HepG2 (cell line): ENCODE data around the gene LRP1B. TPM values are rescaled to one million over a fixed set of nuclear protein-coding genes. Genes with fewer than 3 reads are reported as not detected.
A peak's percentile ranks its signal among the peaks of the same experiment; 100 is the strongest.

Source experiments
- ATAC-seq: fragments of 200-7000 bp; cut with Tn5 transposase; 3 replicates; pipeline ENCODE4 v1.9.1; 2020; ENCODE audit warnings: mild to moderate bottlenecking, moderate library complexity
- BruUV-seq: library from RNA; stranded (reverse); fragments of 400-500 nt; replicated peaks from 2 replicates; lab custom pipeline; 2021; lab: Mats Ljungman, UMichigan
- CTCF ChIA-PET: fragments of 300-600 bp; formaldehyde crosslinking; extraction: SDS; loops from one replicate; lab custom pipeline; 2021; ENCODE audit warnings: low total read pairs, inconsistent platforms, low intra/inter-chr PET ratio; lab: Yijun Ruan, JAX
- POLR2A ChIA-PET: fragments of 350-600 bp; sonication (Branson Sonifier 250); formaldehyde crosslinking; loops from one replicate; lab custom pipeline; 2020; ENCODE audit warnings: antibody characterized with exemption, inconsistent platforms; lab: Yijun Ruan, JAX
- DNase-seq: peaks from one replicate; pipeline ENCODE4 v3.0.0-alpha.2; 2015; ENCODE audit warnings: low spot score
- FAIRE-seq: peaks from 3 replicates; lab custom pipeline; 2011; peaks lifted over from hg19 to GRCh38; lab: Jason Lieb, UNC
- H2AFZ ChIP-seq: one replicate; pipeline ENCODE4 v1.6.1; 2011; ENCODE audit warnings: low read length, inconsistent platforms
- H3K27ac ChIP-seq: fragments of 300-600 bp; 3 replicates; pipeline ENCODE4 v1.8.0; 2011; ENCODE audit warnings: mixed run types, mild to moderate bottlenecking, mixed read lengths, low read length, inconsistent platforms; ENCODE audit not compliant: insufficient read depth; ENCODE audit errors: extremely low read length
- H3K27me3 ChIP-seq, 2 experiments: fragments of 200-600 bp in 1 of 2; 2 replicates in 1 of 2; 3 replicates in 1 of 2; pipeline versions ENCODE4 v1.6.0 to v1.8.0; 2011; ENCODE audit warnings: low read length in 2 of 2, mild to moderate bottlenecking in 2 of 2, moderate library complexity in 2 of 2, inconsistent platforms in 1 of 2; ENCODE audit not compliant: insufficient read depth in 2 of 2, control insufficient read depth in 1 of 2
- H3K36me3 ChIP-seq, 2 experiments: fragments of 200-600 bp in 1 of 2; replicated peaks in 1 of 2; 2 replicates in 1 of 2; 3 replicates in 1 of 2; pipeline versions ENCODE4 v1.5.1 to v1.8.0; 2011; ENCODE audit warnings: low read length in 2 of 2, inconsistent platforms in 1 of 2; ENCODE audit not compliant: insufficient read depth in 2 of 2, control insufficient read depth in 1 of 2
- H3K4me1 ChIP-seq: 2 replicates; pipeline ENCODE4 v1.5.1; 2012; ENCODE audit warnings: low read length, inconsistent platforms; ENCODE audit not compliant: insufficient read depth
- H3K4me2 ChIP-seq: 2 replicates; pipeline ENCODE4 v1.6.0; 2011; ENCODE audit warnings: low read depth, low read length, inconsistent platforms
- H3K4me3 ChIP-seq, 3 experiments: fragments of 200-600 bp in 1 of 3; sonication (generic), shearing (Covaris generic) in 1 of 3; replicated peaks in 1 of 3; 2 replicates each; pipeline ENCODE4 v1.5.1; 2011 to 2016; ENCODE audit warnings: low read length in 3 of 3, inconsistent platforms in 2 of 3, low read depth in 2 of 3, mild to moderate bottlenecking in 2 of 3, control low read depth in 1 of 3, mixed read lengths in 1 of 3; ENCODE audit not compliant: insufficient read depth in 1 of 3
- H3K79me2 ChIP-seq: one replicate; pipeline ENCODE4 v1.6.1; 2011; ENCODE audit warnings: low read length, inconsistent platforms; ENCODE audit not compliant: insufficient read depth
- H3K9ac ChIP-seq: 2 replicates; pipeline ENCODE4 v1.6.0; 2011; ENCODE audit warnings: mild to moderate bottlenecking, low read depth, low read length, inconsistent platforms; ENCODE audit not compliant: insufficient read depth
- H3K9me3 ChIP-seq: 2 replicates; pipeline ENCODE4 v1.5.1; 2012; ENCODE audit warnings: mild to moderate bottlenecking, low read length
- H4K20me1 ChIP-seq: 2 replicates; pipeline ENCODE4 v1.6.0; 2011; ENCODE audit warnings: inconsistent platforms, mild to moderate bottlenecking, low read length, moderate library complexity; ENCODE audit not compliant: insufficient read depth
- CEBPB ChIP-seq: IDR thresholded peaks from 2 replicates; pipeline ENCODE4 v1.6.1; 2011; ENCODE audit warnings: low read depth, low read length, improper control_type of control experiment, borderline replicate concordance
- HOXA7 ChIP-seq: sonication (generic); formaldehyde crosslinking; IDR thresholded peaks from 2 replicates; pipeline ENCODE4 v1.8.1; 2022; ENCODE audit warnings: mild to moderate bottlenecking, missing genetic modification reagents, moderate library complexity
- MAFF ChIP-seq: IDR thresholded peaks from 2 replicates; pipeline ENCODE4 v1.6.1; 2011; ENCODE audit warnings: low read depth, low read length, improper control_type of control experiment
- MAFK ChIP-seq, 2 experiments: IDR thresholded peaks in 1 of 2; conservative IDR thresholded peaks in 1 of 2; 2 replicates each; pipeline ENCODE4 v1.6.1; 2011; ENCODE audit warnings: improper control_type of control experiment in 2 of 2, low read length in 2 of 2
- TEF ChIP-seq: sonication (generic); formaldehyde crosslinking; IDR thresholded peaks from 2 replicates; pipeline ENCODE4 v1.5.0; 2020; ENCODE audit warnings: missing genetic modification reagents
- ZFP36 ChIP-seq: fragments of 150-350 bp; IDR thresholded peaks from 2 replicates; pipeline ENCODE4 v1.6.1; 2018; ENCODE audit warnings: borderline replicate concordance, low read length, low read depth; ENCODE audit not compliant: partially characterized antibody
- ZNF414 ChIP-seq: sonication (generic); formaldehyde crosslinking; IDR thresholded peaks from 2 replicates; pipeline ENCODE4 v1.5.0; 2020; ENCODE audit warnings: missing genetic modification reagents
- ZNF460 ChIP-seq: sonication (generic); formaldehyde crosslinking; IDR thresholded peaks from 2 replicates; pipeline ENCODE4 v1.5.1; 2020; ENCODE audit warnings: missing genetic modification reagents, mild to moderate bottlenecking, borderline replicate concordance
- WGBS: methylation state at CpG from one replicate; pipeline ENCODE4 v1.1.6; 2017; ENCODE audit warnings: low lambda C conversion rate; 5-methylcytosine and 5-hydroxymethylcytosine counted together
- in situ Hi-C: cut with HindIII; loops from 2 replicates; pipeline ENCODE4 v1.10.0; 2017; ENCODE audit warnings: low pct_unique_long_range_greater_than_20kb; ENCODE audit not compliant: extremely low pct_ligation_motif_present
- intact Hi-C: fragments of 100-400 bp; cut with micrococcal nuclease; formaldehyde crosslinking; loops from one replicate; pipeline ENCODE4 v1.10.0; 2022; ENCODE audit not compliant: unreplicated experiment
- polyA plus RNA-seq, 8 experiments: library from polyadenylated mRNA; depleted of rRNA in 3 of 8; stranded (reverse) in 7 of 8; unstranded in 1 of 8; fragments of >200 nt; fragmentation: Illumina TruSeq in 4 of 8; extraction: Trizol in 4 of 8; gene quantifications; 2 replicates each; pipeline versions ENCODE4 v1.2.1 to v1.2.3, GENCODE V29; 2011 to 2016; ENCODE audit warnings: low read depth in 4 of 8, missing spikeins in 1 of 8, mixed read lengths in 1 of 8; ENCODE audit not compliant: insufficient read depth in 1 of 8
- total RNA-seq, 5 experiments: library from RNA; depleted of rRNA; stranded (reverse); fragments of >200 nt; fragmentation: Illumina TruSeq; extraction: Trizol; gene quantifications; 2 replicates each; pipeline ENCODE4 v1.2.3, GENCODE V29; 2016; ENCODE audit warnings: low read depth in 1 of 5

The LRP1B gene
- total and polyA plus RNA-seq, 2 of the 13 experiments (the other 11 are each of a cell fraction or from before 2014, with no cell fraction given) = 0.04 TPM; not detected in 1

DNA sequence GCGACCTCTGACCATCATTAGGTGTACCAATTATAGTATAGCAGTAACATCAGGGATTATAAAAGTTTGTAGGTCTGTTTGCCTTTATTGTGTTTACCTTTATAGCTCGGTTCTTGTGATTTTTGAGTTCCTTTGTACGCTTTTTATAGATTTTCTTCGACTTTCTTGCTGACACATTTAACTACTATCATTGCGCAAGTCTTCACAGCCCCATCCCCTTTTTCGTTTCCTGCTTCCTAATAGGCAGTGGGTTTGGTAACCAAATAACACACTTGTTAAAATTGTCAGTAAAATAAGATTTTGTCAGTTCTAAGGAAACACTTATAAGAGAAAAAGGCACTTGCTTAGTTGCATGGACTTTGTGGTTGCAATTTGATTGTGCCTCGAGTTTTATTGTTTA is 541.5 kb downstream of the LRP1B start:
- Histone ChIP-seq H3K36me3 (no peaks in the 10 kb centered on the region), H4K20me1 (no peaks in the 10 kb centered on the region), H3K27me3 (no peaks in the 10 kb centered on the region), H3K27ac (no peak overlapping the region), H3K4me3 (no peak overlapping the region), H2AFZ (no peak overlapping the region), H3K9ac (no peak overlapping the region), H3K4me1 (no peaks in the 10 kb centered on the region), H3K9me3 (no peaks in the 10 kb centered on the region), H3K4me2 (no peak overlapping the region), H3K79me2 (no peaks in the 10 kb centered on the region)
- BruUV-seq = no TSS peak
- TF ChIP-seq TEF (CRISPR knock-in tag) (no peak), ZNF414 (CRISPR knock-in tag) (no peak), CEBPB (peak; percentile 82), HOXA7 (CRISPR knock-in tag) (no peak), ZNF460 (CRISPR knock-in tag) (no peak)
- CTCF ChIA-PET = no interaction called here
- intact Hi-C loops = no loop called here
- WGBS = 18% methylated on average over 7 of the region's 7 CpGs
- in situ Hi-C loops = no loop called here
- no peak for ATAC-seq
- no peak for DNase-seq
- FAIRE-seq = no peak
- POLR2A ChIA-PET = no interaction called here

- in situ Hi-C loops = no loop called here
- no peaks in the 10 kb centered on the region for H3K27me3 ChIP-seq
These were observed 543.8 kb downstream of the LRP1B start for GRCh38 chr2:141586985-141587384.

More at GRCh38 chr2:141586985-141587384, 543.8 kb downstream of the LRP1B start:
- H3K4me3 ChIP-seq = no peak overlapping the region
- no peak overlapping the region for H3K27ac ChIP-seq
- ChIA-PET CTCF (no interaction called here), POLR2A (no interaction called here)
- no peak for ATAC-seq
- 42% methylated on average over 1 of the region's 1 CpG for WGBS
- no TSS peak for BruUV-seq
- intact Hi-C loops = no loop called here
- TF ChIP-seq ZFP36 (no peak), MAFK (conservative IDR thresholded peaks at IDR 0.05 in 1 of 2, IDR thresholded peaks at IDR 0.05 in 1 of 2; ENCODE audit: low read length in 2 of 2) (peak; percentile 96 to 99), MAFF (peak; percentile 98)
- no peaks in the 10 kb centered on the region for H3K36me3 ChIP-seq
- no peak overlapping the region for H2AFZ ChIP-seq
- H3K9ac ChIP-seq = no peak overlapping the region
- no peak overlapping the region for H3K4me2 ChIP-seq
- H3K79me2 ChIP-seq = no peaks in the 10 kb centered on the region
- H4K20me1 ChIP-seq = no peaks in the 10 kb centered on the region
- no peak for DNase-seq
- FAIRE-seq = no peak
- H3K4me1 ChIP-seq = no peaks in the 10 kb centered on the region
- no peaks in the 10 kb centered on the region for H3K9me3 ChIP-seq
